ENCODE data around the gene H6PD.

DNA sequence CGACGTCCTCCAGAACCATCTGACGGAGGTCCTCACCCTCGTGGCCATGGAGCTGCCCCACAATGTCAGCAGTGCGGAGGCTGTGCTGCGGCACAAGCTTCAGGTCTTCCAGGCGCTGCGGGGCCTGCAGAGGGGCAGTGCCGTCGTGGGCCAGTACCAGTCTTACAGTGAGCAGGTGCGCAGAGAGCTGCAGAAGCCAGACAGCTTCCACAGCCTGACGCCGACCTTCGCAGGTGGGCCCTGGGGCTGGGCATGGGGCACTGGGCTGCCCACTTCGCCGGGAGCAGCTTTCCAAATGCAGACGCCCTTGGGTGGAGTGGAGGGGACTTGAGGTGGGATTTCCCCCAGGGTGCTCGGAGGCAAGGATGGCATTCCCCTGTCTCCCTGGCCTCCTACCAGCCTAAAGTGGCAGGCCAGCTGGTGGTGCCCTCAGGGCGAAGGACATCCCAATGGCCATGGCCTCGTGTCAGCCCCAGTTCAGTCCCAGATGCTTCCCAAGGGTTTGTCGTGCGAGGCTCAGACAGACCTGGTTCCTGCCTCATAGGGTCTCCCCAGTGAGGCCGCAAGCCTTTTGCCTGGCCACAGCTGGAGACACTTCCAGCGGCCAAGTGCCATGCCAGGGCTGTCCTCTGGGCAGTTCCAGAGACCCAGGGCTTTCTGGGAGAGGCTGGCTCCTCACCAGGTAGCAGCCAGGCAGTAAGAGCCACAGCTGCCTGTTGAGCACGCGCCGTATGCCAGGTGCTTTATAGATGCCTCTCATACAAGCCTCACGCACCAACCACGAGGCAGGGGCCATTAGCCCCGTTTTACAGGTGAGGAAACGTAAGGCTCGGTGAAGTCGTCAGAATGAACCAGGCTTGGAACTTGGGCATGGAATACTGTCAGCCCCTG, 27.8 kb downstream of the H6PD start:
- TF ChIP-seq, protein P1, sequence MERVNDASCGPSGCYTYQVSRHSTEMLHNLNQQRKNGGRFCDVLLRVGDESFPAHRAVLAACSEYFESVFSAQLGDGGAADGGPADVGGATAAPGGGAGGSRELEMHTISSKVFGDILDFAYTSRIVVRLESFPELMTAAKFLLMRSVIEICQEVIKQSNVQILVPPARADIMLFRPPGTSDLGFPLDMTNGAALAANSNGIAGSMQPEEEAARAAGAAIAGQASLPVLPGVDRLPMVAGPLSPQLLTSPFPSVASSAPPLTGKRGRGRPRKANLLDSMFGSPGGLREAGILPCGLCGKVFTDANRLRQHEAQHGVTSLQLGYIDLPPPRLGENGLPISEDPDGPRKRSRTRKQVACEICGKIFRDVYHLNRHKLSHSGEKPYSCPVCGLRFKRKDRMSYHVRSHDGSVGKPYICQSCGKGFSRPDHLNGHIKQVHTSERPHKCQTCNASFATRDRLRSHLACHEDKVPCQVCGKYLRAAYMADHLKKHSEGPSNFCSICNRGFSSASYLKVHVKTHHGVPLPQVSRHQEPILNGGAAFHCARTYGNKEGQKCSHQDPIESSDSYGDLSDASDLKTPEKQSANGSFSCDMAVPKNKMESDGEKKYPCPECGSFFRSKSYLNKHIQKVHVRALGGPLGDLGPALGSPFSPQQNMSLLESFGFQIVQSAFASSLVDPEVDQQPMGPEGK (CRISPR knock-in tag; IDR thresholded peaks at IDR 0.05; ENCODE audit: borderline replicate concordance), result no peak
- TF ChIP-seq TOX (CRISPR knock-in tag; IDR thresholded peaks at IDR 0.05; ENCODE audit: borderline replicate concordance) (no peak), ZFP30 (CRISPR knock-in tag; IDR thresholded peaks at IDR 0.05) (no peak)

Measured in SK-N-SH treated with all-trans-retinoic acid at 6 μM for 48 hours (cell line).